ENCODE measurements around the gene RASGRF2.

- TF ChIP-seq, protein P1, sequence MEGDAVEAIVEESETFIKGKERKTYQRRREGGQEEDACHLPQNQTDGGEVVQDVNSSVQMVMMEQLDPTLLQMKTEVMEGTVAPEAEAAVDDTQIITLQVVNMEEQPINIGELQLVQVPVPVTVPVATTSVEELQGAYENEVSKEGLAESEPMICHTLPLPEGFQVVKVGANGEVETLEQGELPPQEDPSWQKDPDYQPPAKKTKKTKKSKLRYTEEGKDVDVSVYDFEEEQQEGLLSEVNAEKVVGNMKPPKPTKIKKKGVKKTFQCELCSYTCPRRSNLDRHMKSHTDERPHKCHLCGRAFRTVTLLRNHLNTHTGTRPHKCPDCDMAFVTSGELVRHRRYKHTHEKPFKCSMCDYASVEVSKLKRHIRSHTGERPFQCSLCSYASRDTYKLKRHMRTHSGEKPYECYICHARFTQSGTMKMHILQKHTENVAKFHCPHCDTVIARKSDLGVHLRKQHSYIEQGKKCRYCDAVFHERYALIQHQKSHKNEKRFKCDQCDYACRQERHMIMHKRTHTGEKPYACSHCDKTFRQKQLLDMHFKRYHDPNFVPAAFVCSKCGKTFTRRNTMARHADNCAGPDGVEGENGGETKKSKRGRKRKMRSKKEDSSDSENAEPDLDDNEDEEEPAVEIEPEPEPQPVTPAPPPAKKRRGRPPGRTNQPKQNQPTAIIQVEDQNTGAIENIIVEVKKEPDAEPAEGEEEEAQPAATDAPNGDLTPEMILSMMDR (IDR thresholded peaks at IDR 0.05 in 8 of 11, conservative IDR thresholded peaks at IDR 0.05 in 3 of 11): no peak
- TF ChIP-seq POLR2AphosphoS5 (IDR thresholded peaks at IDR 0.05): no peak
Observed at GRCh38 chr5:80987078-80987766, 27.1 kb downstream of the RASGRF2 start.

Data from spleen (tissue), 7 donors.